Right atrium auricular region (tissue), 2 donors: ENCODE results near the gene RHAG. TPM values are rescaled to one million over a fixed set of nuclear protein-coding genes. Genes with fewer than 3 reads are reported as not detected.

Source experiments
- DNase-seq: peaks from one replicate; pipeline ENCODE4 v3.0.0-alpha.2; 2019; ENCODE audit warnings: low spot score
- H3K27ac ChIP-seq, 2 donors: fragments of 200-600 bp; sonication (generic); 1 replicate in 1 of 2; 2 replicates in 1 of 2; pipeline ENCODE4 v1.5.1; 2016 to 2019
- H3K27me3 ChIP-seq, 2 donors: fragments of 200-600 bp; sonication (generic); one replicate each; pipeline versions ENCODE4 v1.5.1 to v1.6.0; 2017 to 2019
- H3K36me3 ChIP-seq: fragments of 200-600 bp; sonication (generic); one replicate; pipeline ENCODE4 v1.5.1; 2016
- H3K4me1 ChIP-seq, 2 donors: fragments of 200-600 bp; sonication (generic); one replicate each; pipeline versions ENCODE4 v1.5.1 to v1.6.0; 2017 to 2019
- H3K4me3 ChIP-seq, 2 donors: fragments of 200-600 bp; sonication (generic); 1 replicate in 1 of 2; 2 replicates in 1 of 2; pipeline ENCODE4 v1.5.1; 2017 to 2019; ENCODE audit warnings: mild to moderate bottlenecking in 1 of 2, moderate library complexity in 1 of 2
- H3K9me3 ChIP-seq, 2 donors: fragments of 200-600 bp; sonication (generic); one replicate each; pipeline ENCODE4 v1.5.1; 2019
- total RNA-seq, 2 donors: library from RNA; depleted of rRNA; stranded (reverse); fragments of >200 nt; gene quantifications; one replicate each; pipeline ENCODE4 v1.1.0, GENCODE V29; 2016
- TF ChIP-seq, protein P1 (sequence below), 2 donors: fragments of 200-600 bp; sonication (generic); IDR thresholded peaks; one replicate each; pipeline ENCODE4 v1.5.1; 2019; ENCODE audit warnings: antibody characterized with exemption in 2 of 2

Gene RHAG
- total RNA-seq, 2 donors from 2014 or later: 1.3 to 2.0 TPM

DNA sequence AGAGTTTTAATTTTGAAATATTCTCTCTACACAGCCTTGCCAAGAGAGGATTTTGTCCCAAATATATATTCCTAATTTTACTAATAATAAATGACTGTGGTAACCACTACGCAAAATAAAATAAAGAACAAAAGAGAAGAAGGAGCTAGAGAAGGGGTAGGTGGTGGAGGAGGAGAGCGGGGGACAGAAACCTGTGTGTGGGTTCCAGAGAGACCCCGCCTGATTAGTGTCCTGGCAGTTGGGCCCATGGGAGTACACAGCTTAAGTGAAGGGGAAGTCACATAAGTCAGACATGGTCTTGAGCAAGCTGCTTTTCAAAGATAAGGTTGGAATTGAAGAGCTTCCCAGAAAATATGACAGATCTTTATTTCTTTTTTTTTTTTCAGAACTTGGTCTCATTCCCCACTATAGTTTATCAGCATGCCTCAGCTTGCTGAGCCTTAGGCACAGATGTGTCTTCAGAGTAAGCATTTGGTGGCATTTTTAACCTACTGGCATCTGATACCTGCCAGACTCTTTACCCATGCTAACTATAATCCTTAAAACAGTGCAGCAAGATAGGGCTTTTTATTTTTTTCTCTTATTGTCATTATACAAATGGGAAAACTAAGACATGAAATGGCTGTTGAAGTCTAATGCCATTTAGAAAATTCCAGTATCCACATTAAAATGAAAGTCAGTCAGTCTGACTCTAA, 9.6 kb upstream of the RHAG start:
- Histone ChIP-seq H3K4me3 (no peak overlapping the region), H3K36me3 (no peaks in the 10 kb centered on the region), H3K4me1 (no peaks in the 10 kb centered on the region), H3K9me3 (no peaks in the 10 kb centered on the region), H3K27me3 (no peaks in the 10 kb centered on the region), H3K27ac (no peak overlapping the region)
- DNase-seq: no peak
- TF ChIP-seq, protein P1, sequence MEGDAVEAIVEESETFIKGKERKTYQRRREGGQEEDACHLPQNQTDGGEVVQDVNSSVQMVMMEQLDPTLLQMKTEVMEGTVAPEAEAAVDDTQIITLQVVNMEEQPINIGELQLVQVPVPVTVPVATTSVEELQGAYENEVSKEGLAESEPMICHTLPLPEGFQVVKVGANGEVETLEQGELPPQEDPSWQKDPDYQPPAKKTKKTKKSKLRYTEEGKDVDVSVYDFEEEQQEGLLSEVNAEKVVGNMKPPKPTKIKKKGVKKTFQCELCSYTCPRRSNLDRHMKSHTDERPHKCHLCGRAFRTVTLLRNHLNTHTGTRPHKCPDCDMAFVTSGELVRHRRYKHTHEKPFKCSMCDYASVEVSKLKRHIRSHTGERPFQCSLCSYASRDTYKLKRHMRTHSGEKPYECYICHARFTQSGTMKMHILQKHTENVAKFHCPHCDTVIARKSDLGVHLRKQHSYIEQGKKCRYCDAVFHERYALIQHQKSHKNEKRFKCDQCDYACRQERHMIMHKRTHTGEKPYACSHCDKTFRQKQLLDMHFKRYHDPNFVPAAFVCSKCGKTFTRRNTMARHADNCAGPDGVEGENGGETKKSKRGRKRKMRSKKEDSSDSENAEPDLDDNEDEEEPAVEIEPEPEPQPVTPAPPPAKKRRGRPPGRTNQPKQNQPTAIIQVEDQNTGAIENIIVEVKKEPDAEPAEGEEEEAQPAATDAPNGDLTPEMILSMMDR (IDR thresholded peaks at IDR 0.05): no peak

DNA sequence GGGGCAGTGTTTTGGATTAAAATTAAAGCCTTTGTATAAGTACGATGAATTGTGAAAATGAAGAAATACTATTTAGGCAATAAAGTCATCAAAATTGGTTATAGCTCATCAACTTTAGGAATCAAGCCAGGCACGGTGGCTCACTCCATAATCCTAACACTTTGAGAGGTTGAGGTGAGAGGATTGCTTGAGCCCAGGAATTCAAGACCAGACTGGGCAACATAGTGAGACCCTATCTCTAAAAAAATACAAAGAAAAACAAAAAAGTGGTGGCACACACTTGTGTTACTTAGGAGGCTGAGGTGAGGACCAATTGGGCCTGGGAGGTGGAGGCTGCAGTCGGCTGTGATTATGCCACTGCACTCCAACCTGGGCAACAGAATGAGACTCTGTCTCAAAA, 8.5 kb upstream of the RHAG start:
- no peaks in the 10 kb centered on the region for H3K4me1 ChIP-seq
- H3K27me3 ChIP-seq: no peaks in the 10 kb centered on the region
- H3K36me3 ChIP-seq: no peaks in the 10 kb centered on the region
- TF ChIP-seq, protein P1 (IDR thresholded peaks at IDR 0.05): no peak
- H3K27ac ChIP-seq: no peak overlapping the region
- DNase-seq: no peak
- no peaks in the 10 kb centered on the region for H3K9me3 ChIP-seq
- no peak overlapping the region for H3K4me3 ChIP-seq

DNA sequence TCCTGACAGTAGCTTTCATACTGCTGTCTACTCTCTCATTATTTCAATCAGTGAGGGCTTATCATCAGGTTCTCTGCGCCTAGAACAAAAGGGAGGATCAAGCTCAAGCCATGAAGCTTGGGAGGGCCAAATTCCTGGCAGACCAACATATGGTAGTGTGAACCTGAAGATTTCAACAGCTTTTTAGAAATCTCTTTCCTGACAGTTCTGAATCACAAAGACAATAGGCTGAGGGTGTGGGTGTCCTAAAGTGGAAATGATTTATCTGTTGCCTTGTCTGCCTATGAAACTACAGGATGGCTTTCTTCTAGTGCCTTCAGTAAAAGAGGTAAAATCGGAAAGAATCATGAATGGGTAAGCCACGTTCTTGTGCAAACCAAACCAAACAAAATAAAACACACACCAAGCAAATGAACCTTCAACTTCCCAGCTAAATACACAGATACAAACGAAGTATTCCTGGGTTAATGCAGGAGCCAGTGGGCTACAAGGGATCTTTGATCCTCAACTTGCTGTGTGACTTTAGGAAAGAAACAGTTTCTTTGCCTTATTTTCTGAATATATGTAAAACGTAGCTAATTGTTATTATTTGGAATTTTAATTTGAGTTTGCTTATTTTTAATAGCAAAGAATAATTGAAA, 2.7 kb upstream of the RHAG start:
- Histone ChIP-seq H3K27ac (no peak overlapping the region), H3K27me3 (no peaks in the 10 kb centered on the region), H3K4me3 (no peak overlapping the region), H3K4me1 (no peaks in the 10 kb centered on the region), H3K36me3 (no peaks in the 10 kb centered on the region), H3K9me3 (no peaks in the 10 kb centered on the region)
- TF ChIP-seq, protein P1 (IDR thresholded peaks at IDR 0.05): no peak
- no peak for DNase-seq

- H3K27me3 ChIP-seq: no peaks in the 10 kb centered on the region
- no peaks in the 10 kb centered on the region for H3K36me3 ChIP-seq
- H3K9me3 ChIP-seq: no peaks in the 10 kb centered on the region
- no peaks in the 10 kb centered on the region for H3K4me1 ChIP-seq
- H3K4me3 ChIP-seq: no peak overlapping the region
- TF ChIP-seq, protein P1 (IDR thresholded peaks at IDR 0.05): no peak
- DNase-seq: no peak
- no peak overlapping the region for H3K27ac ChIP-seq
These were observed 702 bp upstream of the RHAG start for GRCh38 chr6:49637350-49637731.

GRCh38 chr6:49635978-49636712, 494 bp downstream of the RHAG start:
- no peak overlapping the region for H3K4me3 ChIP-seq
- no peaks in the 10 kb centered on the region for H3K27me3 ChIP-seq
- no peak for DNase-seq
- H3K9me3 ChIP-seq: no peaks in the 10 kb centered on the region
- H3K4me1 ChIP-seq: no peaks in the 10 kb centered on the region
- TF ChIP-seq, protein P1 (IDR thresholded peaks at IDR 0.05): no peak
- H3K36me3 ChIP-seq: no peaks in the 10 kb centered on the region
- H3K27ac ChIP-seq: no peak overlapping the region
